ENCODE measurements around the gene CST7. TPM values are rescaled to one million over a fixed set of nuclear protein-coding genes. Genes with fewer than 3 reads are reported as not detected.

The CST7 gene
- total RNA-seq, 1 donor from 2014 or later, result not detected

- no peak for TF ChIP-seq CTCF (conservative IDR thresholded peaks at IDR 0.05; ENCODE audit: low read depth, low read length)
These were observed 59.5 kb downstream of the CST7 start for GRCh38 chr20:25008388-25009217.

More at GRCh38 chr20:25008388-25009217, 59.5 kb downstream of the CST7 start:
- H3K4me3 ChIP-seq (ENCODE audit: low read depth, low read length), result no peak overlapping the region
- DNase-seq (ENCODE audit: low read depth), result no peak

Other genes starting within 250 kb of the CST7 start
- gene APMAP, start 43.5 kb downstream of the CST7 start, total RNA-seq, result 94.4 and 108 TPM in 2 replicates
- gene ACSS1, start 108.9 kb downstream of the CST7 start, total RNA-seq, result 3.9 and 4.1 TPM in 2 replicates
- gene VSX1, start 132.9 kb downstream of the CST7 start, total RNA-seq, result not detected in 2 replicates
- 76.5 and 103 TPM in 2 replicates for gene ENTPD6, start 246.4 kb downstream of the CST7 start, total RNA-seq